SU-DHL-6 (cell line): Measurements from ENCODE around the gene MYMK.
A peak's percentile ranks its signal among the peaks of the same experiment; 100 is the strongest.

Source experiments
- H2AFZ ChIP-seq: fragments of 200-600 bp; sonication (generic); 2 replicates; pipeline ENCODE4 v1.6.1; 2014; ENCODE audit warnings: low read depth, mild to moderate bottlenecking, moderate library complexity, mixed read lengths, antibody characterized with exemption, low read length; ENCODE audit not compliant: severe bottlenecking
- H3F3A ChIP-seq: fragments of 200-600 bp; shearing (Covaris generic); 2 replicates; pipeline ENCODE4 v1.6.0; 2016; ENCODE audit warnings: antibody characterized with exemption, mild to moderate bottlenecking; ENCODE audit not compliant: insufficient read depth
- H3K27ac ChIP-seq: fragments of 200-600 bp; sonication (generic); 2 replicates; pipeline ENCODE4 v1.5.1; 2016; ENCODE audit warnings: low read depth, mild to moderate bottlenecking, low read length, moderate library complexity, mixed read lengths
- H3K27me3 ChIP-seq: fragments of 200-600 bp; sonication (generic), shearing (Covaris generic); 2 replicates; pipeline ENCODE4 v1.6.0; 2014; ENCODE audit warnings: mild to moderate bottlenecking, low read length
- H3K36me3 ChIP-seq: fragments of 200-600 bp; sonication (generic); 2 replicates; pipeline ENCODE4 v1.6.1; 2014; ENCODE audit warnings: mild to moderate bottlenecking, low read length, mixed read lengths
- H3K4me2 ChIP-seq: fragments of 300-600, 200-600 bp; shearing (Covaris generic), sonication (generic); 2 replicates; pipeline ENCODE4 v1.6.0; 2014; ENCODE audit warnings: low read length, low read depth, mild to moderate bottlenecking; ENCODE audit not compliant: poor library complexity, severe bottlenecking
- H3K4me3 ChIP-seq: fragments of 200-600 bp; sonication (generic); 2 replicates; pipeline ENCODE4 v1.5.1; 2014; ENCODE audit warnings: antibody characterized with exemption, low read length, mild to moderate bottlenecking, mixed read lengths; ENCODE audit not compliant: insufficient read depth, poor library complexity, severe bottlenecking
- H3K79me2 ChIP-seq: fragments of 200-600 bp; sonication (generic); 2 replicates; pipeline ENCODE4 v1.6.1; 2014; ENCODE audit warnings: mild to moderate bottlenecking, low read length, moderate library complexity; ENCODE audit not compliant: insufficient read depth
- H3K9ac ChIP-seq: fragments of 200-600 bp; sonication (generic); 2 replicates; pipeline ENCODE4 v1.7.0; 2014; ENCODE audit warnings: mild to moderate bottlenecking, low read length
- H3K9me2 ChIP-seq: fragments of 200-600 bp; sonication (generic); replicated peaks from 2 replicates; pipeline ENCODE4 v1.6.1; 2014; ENCODE audit warnings: low read length; ENCODE audit not compliant: insufficient read depth
- H3K9me3 ChIP-seq: fragments of 200-600 bp; sonication (generic); 2 replicates; pipeline ENCODE4 v1.6.1; 2014; ENCODE audit warnings: low read length, mixed read lengths; ENCODE audit not compliant: insufficient read depth
- H4K20me1 ChIP-seq: fragments of 200-600 bp; sonication (generic); 2 replicates; pipeline ENCODE4 v1.6.1; 2014; ENCODE audit warnings: low read depth, mild to moderate bottlenecking, antibody characterized with exemption, low read length, moderate library complexity, mixed read lengths
- EZH2phosphoT487 ChIP-seq: fragments of 200-600 bp; sonication (generic), shearing (Covaris generic); conservative IDR thresholded peaks from 2 replicates; pipeline ENCODE4 v1.6.1; 2018; ENCODE audit warnings: mild to moderate bottlenecking, antibody characterized with exemption, low read length, moderate library complexity, mixed read lengths
- TF ChIP-seq, protein P1 (sequence below): fragments of 200-600 bp; sonication (generic); IDR thresholded peaks from one replicate; pipeline ENCODE4 v1.5.1; 2017; ENCODE audit warnings: antibody characterized with exemption, mild to moderate bottlenecking, low read length, moderate library complexity; ENCODE audit not compliant: insufficient read depth, poor library complexity, severe bottlenecking

MYMK gene

GRCh38 chr9:133477461-133477860 lies 47.3 kb downstream of the MYMK start:
- no peaks in the 10 kb centered on the region for H3K27me3 ChIP-seq
- H3K9me3 ChIP-seq = no peaks in the 10 kb centered on the region
- H3K36me3 ChIP-seq = no peaks in the 10 kb centered on the region
- H3K9me2 ChIP-seq = no peaks in the 10 kb centered on the region
- peak overlapping the region; percentile 97 for H3K9ac ChIP-seq
- H2AFZ ChIP-seq = no peak overlapping the region
- no peaks in the 10 kb centered on the region for H4K20me1 ChIP-seq
- H3K79me2 ChIP-seq = peaks cover 7% of the 10 kb centered on the region; the same call in 1 of the 2 replicates
- no peak for TF ChIP-seq EZH2phosphoT487
- TF ChIP-seq, protein P1, sequence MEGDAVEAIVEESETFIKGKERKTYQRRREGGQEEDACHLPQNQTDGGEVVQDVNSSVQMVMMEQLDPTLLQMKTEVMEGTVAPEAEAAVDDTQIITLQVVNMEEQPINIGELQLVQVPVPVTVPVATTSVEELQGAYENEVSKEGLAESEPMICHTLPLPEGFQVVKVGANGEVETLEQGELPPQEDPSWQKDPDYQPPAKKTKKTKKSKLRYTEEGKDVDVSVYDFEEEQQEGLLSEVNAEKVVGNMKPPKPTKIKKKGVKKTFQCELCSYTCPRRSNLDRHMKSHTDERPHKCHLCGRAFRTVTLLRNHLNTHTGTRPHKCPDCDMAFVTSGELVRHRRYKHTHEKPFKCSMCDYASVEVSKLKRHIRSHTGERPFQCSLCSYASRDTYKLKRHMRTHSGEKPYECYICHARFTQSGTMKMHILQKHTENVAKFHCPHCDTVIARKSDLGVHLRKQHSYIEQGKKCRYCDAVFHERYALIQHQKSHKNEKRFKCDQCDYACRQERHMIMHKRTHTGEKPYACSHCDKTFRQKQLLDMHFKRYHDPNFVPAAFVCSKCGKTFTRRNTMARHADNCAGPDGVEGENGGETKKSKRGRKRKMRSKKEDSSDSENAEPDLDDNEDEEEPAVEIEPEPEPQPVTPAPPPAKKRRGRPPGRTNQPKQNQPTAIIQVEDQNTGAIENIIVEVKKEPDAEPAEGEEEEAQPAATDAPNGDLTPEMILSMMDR = no peak
- peak overlapping the region; percentile 55 for H3K4me3 ChIP-seq
- H3F3A ChIP-seq = peaks cover 5% of the 10 kb centered on the region
- peak overlapping the region; percentile 88 for H3K27ac ChIP-seq
- peak overlapping the region; percentile 75 for H3K4me2 ChIP-seq

- H3K36me3 ChIP-seq = no peaks in the 10 kb centered on the region
These were observed 47.8 kb downstream of the MYMK start for GRCh38 chr9:133476941-133477340.

DNA sequence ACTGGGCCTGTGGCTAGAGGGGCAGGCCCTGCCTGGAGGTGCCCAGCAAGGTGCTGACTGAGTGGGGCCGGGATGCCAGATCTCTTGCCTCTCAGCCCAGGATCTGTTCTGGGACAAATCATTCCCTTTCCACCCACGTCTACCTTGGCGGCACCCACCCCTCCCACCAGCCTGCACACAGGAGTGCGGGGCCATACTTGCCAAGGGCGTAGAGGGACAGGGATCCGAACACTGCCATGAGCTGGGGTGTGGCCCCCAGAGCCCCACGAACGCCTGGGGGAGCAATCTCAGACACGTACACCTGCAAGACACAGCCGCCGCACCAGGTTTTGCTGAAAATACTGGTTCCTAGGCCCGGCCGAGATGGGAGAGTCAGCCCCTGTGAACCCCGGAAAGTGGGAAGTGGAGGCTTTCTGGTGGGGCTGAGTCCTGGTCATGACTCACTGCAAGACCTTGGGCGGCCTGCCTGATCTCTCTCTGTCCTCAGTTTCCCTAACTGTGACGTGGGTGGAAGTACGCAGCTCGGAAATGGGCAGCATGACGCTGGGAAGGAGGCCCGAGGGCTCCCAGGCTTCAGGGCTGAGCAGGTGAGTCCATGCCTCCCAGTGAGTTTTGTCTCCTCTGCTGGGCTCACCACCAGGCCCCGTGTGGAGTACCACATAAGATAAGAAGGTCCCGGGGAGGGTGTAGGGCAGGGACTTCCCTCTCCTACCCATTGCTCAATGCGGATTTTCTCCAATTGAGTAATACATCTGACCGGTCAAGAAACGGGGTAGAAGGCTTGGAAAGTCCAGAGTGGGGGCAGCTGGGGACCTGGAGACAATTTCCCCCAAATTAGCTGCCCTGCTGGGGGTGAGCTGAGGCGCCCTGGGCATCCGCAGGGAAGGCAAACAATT lies 48.5 kb downstream of the MYMK start:
- Histone ChIP-seq H3K79me2 (peaks cover 7% of the 10 kb centered on the region; the same call in 1 of the 2 replicates), H3K9me3 (no peaks in the 10 kb centered on the region), H3K9me2 (no peaks in the 10 kb centered on the region), H3K4me3 (no peak overlapping the region), H2AFZ (no peak overlapping the region), H3K4me2 (no peak overlapping the region), H3K36me3 (no peaks in the 10 kb centered on the region), H4K20me1 (no peaks in the 10 kb centered on the region), H3F3A (peaks cover 5% of the 10 kb centered on the region), H3K27me3 (no peaks in the 10 kb centered on the region), H3K9ac (no peak overlapping the region), H3K27ac (no peak overlapping the region)
- TF ChIP-seq, protein P1 = no peak
- no peak for TF ChIP-seq EZH2phosphoT487

More at GRCh38 chr9:133476941-133477340, 47.8 kb downstream of the MYMK start:
- Histone ChIP-seq H3K27me3 (no peaks in the 10 kb centered on the region), H3K4me2 (peak overlapping the region; percentile 75), H3K27ac (no peak overlapping the region; the same call in 1 of the 2 replicates), H3F3A (peaks cover 5% of the 10 kb centered on the region), H2AFZ (no peak overlapping the region), H3K79me2 (peaks cover 7% of the 10 kb centered on the region; the same call in 1 of the 2 replicates), H3K9me2 (no peaks in the 10 kb centered on the region), H3K9ac (no peak overlapping the region), H3K4me3 (no peak overlapping the region), H4K20me1 (no peaks in the 10 kb centered on the region), H3K9me3 (no peaks in the 10 kb centered on the region)
- TF ChIP-seq, protein P1 = no peak
- TF ChIP-seq EZH2phosphoT487 = no peak
